ENCODE data around the gene PIGN. TPM values are rescaled to one million over a fixed set of nuclear protein-coding genes. Genes with fewer than 3 reads are reported as not detected.

The PIGN gene
- total RNA-seq, 1 experiment from 2014 or later: 30.9 TPM

GRCh38 chr18:62172298-62172697 lies 14.6 kb downstream of the PIGN start:
- Histone ChIP-seq H3K4me2 (ENCODE audit: insufficient read depth, insufficient read length, low read length) (no peak overlapping the region), H2BK20ac (ENCODE audit: low read depth, low read length, poor library complexity, severe bottlenecking) (no peak overlapping the region), H3K9ac (ENCODE audit: extremely low read depth, insufficient read length, low read length) (no peak overlapping the region), H3K4ac (ENCODE audit: low read depth, low read length) (no peak overlapping the region), H2BK15ac (ENCODE audit: low read depth, low read length) (no peak overlapping the region), H3K79me1 (ENCODE audit: insufficient read depth, low read depth, low read length, poor library complexity, severe bottlenecking) (no peaks in the 10 kb centered on the region), H2BK5ac (ENCODE audit: insufficient read length, low read length) (no peak overlapping the region), H2BK120ac (ENCODE audit: low read depth, low read length, poor library complexity, severe bottlenecking) (no peak overlapping the region), H2AK5ac (ENCODE audit: insufficient read length, low read length) (no peak overlapping the region), H3K23ac (ENCODE audit: insufficient read length, low read depth, low read length) (no peak overlapping the region), H3T11ph (ENCODE audit: low read length) (no peak overlapping the region), H3K4me1 (ENCODE audit: insufficient read depth, low read length) (no peaks in the 10 kb centered on the region), H2AFZ (ENCODE audit: low read length) (no peak overlapping the region), H3K18ac (ENCODE audit: insufficient read length, low read depth, low read length) (no peak overlapping the region), H3K27ac (ENCODE audit: insufficient read length, low read depth, low read length) (no peak overlapping the region), H4K5ac (ENCODE audit: insufficient read length, low read depth, low read length) (no peak overlapping the region), H3K27me3 (ENCODE audit: insufficient read depth, low read length) (no peaks in the 10 kb centered on the region), H3K56ac (ENCODE audit: insufficient read length, low read depth, low read length) (no peak overlapping the region), H4K20me1 (ENCODE audit: control insufficient read depth, insufficient read depth, insufficient read length) (no peaks in the 10 kb centered on the region), H4K8ac (replicated peaks; ENCODE audit: insufficient read length, low read depth, low read length) (no peak overlapping the region), H3K9me3 (ENCODE audit: control insufficient read depth, low read depth, low read length) (no peaks in the 10 kb centered on the region), H4K91ac (ENCODE audit: insufficient read length, low read depth, low read length) (no peak overlapping the region), H3K23me2 (ENCODE audit: insufficient read length, low read depth, low read length, poor library complexity, severe bottlenecking) (no peaks in the 10 kb centered on the region), H3K14ac (ENCODE audit: insufficient read depth, low read length) (no peak overlapping the region), H3K79me2 (ENCODE audit: insufficient read depth, low read length) (no peaks in the 10 kb centered on the region), H2BK12ac (ENCODE audit: insufficient read length, low read depth, low read length) (no peak overlapping the region)
- no peaks in the 10 kb centered on the region for H3K9me3 Mint-ChIP-seq
- H3K27ac Mint-ChIP-seq: no peak overlapping the region
- no peaks in the 10 kb centered on the region for H3K27me3 Mint-ChIP-seq (ENCODE audit: low read depth)
- DNase-seq: no peak
- H3K4me3 Mint-ChIP-seq: no peak overlapping the region
- H3K4me1 Mint-ChIP-seq: 0 out of 4 replicates have a peak, but pooled peaks cover 0 to 4% of the 10 kb centered on the region in 2 experiments
- no peaks in the 10 kb centered on the region; a peak in 1 of 7 replicates for H3K36me3 Mint-ChIP-seq (ENCODE audit: insufficient read depth in 1 of 3, low read depth in 3 of 3)
- TF ChIP-seq CTCF (conservative IDR thresholded peaks at IDR 0.05): no peak

Data from H9 (cell line).